ENCODE measurements around the gene LPAR3. TPM values are rescaled to one million over a fixed set of nuclear protein-coding genes. Genes with fewer than 3 reads are reported as not detected.

Gene LPAR3
- total and polyA plus RNA-seq, 2 of the 4 experiments (the other 2 are of a cell fraction), result 0.09 to 0.18 TPM

DNA sequence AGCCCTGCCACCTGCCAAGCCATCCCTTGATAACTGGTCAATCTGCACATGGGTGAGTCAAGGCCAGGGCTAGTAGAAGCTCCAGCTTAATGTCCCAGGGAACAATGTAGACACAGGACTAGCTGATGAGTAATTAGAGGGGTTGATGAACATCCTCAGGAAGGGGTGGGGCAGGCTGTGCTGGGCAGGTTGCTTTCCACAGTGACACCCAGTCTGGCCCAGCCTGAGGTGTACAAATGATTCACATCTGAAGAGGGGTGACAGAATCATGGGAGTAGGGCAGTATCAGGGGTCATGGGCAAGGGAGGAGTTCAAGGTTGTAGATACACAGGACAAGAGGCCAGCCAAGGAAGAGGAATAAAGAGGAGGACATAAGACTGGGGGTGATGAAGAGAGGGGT, 4.3 kb downstream of the LPAR3 start:
- ATAC-seq (ENCODE audit: low read depth), result no peak
- no peak overlapping the region for H3K18ac ChIP-seq (ENCODE audit: low read depth, low read length)
- H3K4me2 ChIP-seq (ENCODE audit: low read depth, low read length), result no peak overlapping the region
- no peaks in the 10 kb centered on the region for H3K9me3 ChIP-seq (ENCODE audit: control insufficient read depth, insufficient read depth, low read length)
- no peak overlapping the region for H2AK9ac ChIP-seq (replicated peaks; ENCODE audit: low read depth, low read length, poor library complexity)
- no peak overlapping the region for H3K4ac ChIP-seq (ENCODE audit: low read depth, low read length)
- H2BK5ac ChIP-seq (ENCODE audit: low read depth, low read length, poor library complexity, severe bottlenecking), result no peak overlapping the region
- no peak overlapping the region for H2BK120ac ChIP-seq (ENCODE audit: low read depth, low read length)
- TF ChIP-seq BHLHE40 (IDR thresholded peaks at IDR 0.05; ENCODE audit: low read depth, low read length) (no peak), FOS (IDR thresholded peaks at IDR 0.05; ENCODE audit: low read depth, low read length) (no peak), RCOR1 (IDR thresholded peaks at IDR 0.05; ENCODE audit: insufficient replicate concordance, low read length) (no peak), CEBPB (IDR thresholded peaks at IDR 0.05; ENCODE audit: low read depth, low read length) (no peak), MXI1 (IDR thresholded peaks at IDR 0.05; ENCODE audit: borderline replicate concordance, low read depth, low read length) (no peak), RFX5 (IDR thresholded peaks at IDR 0.05; ENCODE audit: low read depth, low read length) (no peak), POLR2A (IDR thresholded peaks at IDR 0.05; ENCODE audit: low read depth, low read length) (no peak), RAD21 (IDR thresholded peaks at IDR 0.05; ENCODE audit: low read length) (no peak), CHD1 (IDR thresholded peaks at IDR 0.05; ENCODE audit: low read depth, low read length) (no peak), MAFK (IDR thresholded peaks at IDR 0.05; ENCODE audit: low read depth, low read length) (no peak), NFE2L2 (IDR thresholded peaks at IDR 0.05; ENCODE audit: low read depth, low read length) (no peak), SMC3 (IDR thresholded peaks at IDR 0.05; ENCODE audit: low read depth, low read length) (no peak), MAZ (IDR thresholded peaks at IDR 0.05; ENCODE audit: borderline replicate concordance, low read depth, low read length) (no peak)
- TF ChIP-seq, protein P1, sequence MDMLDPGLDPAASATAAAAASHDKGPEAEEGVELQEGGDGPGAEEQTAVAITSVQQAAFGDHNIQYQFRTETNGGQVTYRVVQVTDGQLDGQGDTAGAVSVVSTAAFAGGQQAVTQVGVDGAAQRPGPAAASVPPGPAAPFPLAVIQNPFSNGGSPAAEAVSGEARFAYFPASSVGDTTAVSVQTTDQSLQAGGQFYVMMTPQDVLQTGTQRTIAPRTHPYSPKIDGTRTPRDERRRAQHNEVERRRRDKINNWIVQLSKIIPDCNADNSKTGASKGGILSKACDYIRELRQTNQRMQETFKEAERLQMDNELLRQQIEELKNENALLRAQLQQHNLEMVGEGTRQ (IDR thresholded peaks at IDR 0.05; ENCODE audit: low read depth, low read length), result no peak
- TF ChIP-seq, protein P2, sequence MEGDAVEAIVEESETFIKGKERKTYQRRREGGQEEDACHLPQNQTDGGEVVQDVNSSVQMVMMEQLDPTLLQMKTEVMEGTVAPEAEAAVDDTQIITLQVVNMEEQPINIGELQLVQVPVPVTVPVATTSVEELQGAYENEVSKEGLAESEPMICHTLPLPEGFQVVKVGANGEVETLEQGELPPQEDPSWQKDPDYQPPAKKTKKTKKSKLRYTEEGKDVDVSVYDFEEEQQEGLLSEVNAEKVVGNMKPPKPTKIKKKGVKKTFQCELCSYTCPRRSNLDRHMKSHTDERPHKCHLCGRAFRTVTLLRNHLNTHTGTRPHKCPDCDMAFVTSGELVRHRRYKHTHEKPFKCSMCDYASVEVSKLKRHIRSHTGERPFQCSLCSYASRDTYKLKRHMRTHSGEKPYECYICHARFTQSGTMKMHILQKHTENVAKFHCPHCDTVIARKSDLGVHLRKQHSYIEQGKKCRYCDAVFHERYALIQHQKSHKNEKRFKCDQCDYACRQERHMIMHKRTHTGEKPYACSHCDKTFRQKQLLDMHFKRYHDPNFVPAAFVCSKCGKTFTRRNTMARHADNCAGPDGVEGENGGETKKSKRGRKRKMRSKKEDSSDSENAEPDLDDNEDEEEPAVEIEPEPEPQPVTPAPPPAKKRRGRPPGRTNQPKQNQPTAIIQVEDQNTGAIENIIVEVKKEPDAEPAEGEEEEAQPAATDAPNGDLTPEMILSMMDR (conservative IDR thresholded peaks at IDR 0.05; ENCODE audit: low read depth, low read length), result no peak
- TF ChIP-seq, protein P3, sequence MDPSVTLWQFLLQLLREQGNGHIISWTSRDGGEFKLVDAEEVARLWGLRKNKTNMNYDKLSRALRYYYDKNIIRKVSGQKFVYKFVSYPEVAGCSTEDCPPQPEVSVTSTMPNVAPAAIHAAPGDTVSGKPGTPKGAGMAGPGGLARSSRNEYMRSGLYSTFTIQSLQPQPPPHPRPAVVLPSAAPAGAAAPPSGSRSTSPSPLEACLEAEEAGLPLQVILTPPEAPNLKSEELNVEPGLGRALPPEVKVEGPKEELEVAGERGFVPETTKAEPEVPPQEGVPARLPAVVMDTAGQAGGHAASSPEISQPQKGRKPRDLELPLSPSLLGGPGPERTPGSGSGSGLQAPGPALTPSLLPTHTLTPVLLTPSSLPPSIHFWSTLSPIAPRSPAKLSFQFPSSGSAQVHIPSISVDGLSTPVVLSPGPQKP (IDR thresholded peaks at IDR 0.05; ENCODE audit: borderline replicate concordance, low read depth, low read length), result no peak
- no peak overlapping the region for H4K8ac ChIP-seq (ENCODE audit: low read depth in 2 of 2, low read length in 2 of 2)
- H4K91ac ChIP-seq (ENCODE audit: insufficient read depth, low read depth, low read length), result no peak overlapping the region
- H3K4me1 ChIP-seq (ENCODE audit: control insufficient read depth, insufficient read depth, low read length), result peaks cover 3% of the 10 kb centered on the region
- no peak overlapping the region for H3K56ac ChIP-seq (ENCODE audit: extremely low read depth, insufficient read depth, low read length)
- no TSS peak for BruUV-seq (replicated peaks)
- no peak overlapping the region for H2AFZ ChIP-seq (replicated peaks; ENCODE audit: low read length, poor library complexity)
- ChIA-PET CTCF (interaction anchor here (1.1 kb wide), 1 partner anchor 9 kb away, joined by 3 read pairs; no protein-coding TSS in a partner anchor), POLR2A (ENCODE audit: unreplicated experiment) (no interaction called here)
- H3K9ac ChIP-seq (ENCODE audit: low read depth, low read length), result no peak overlapping the region
- no peaks in the 10 kb centered on the region for H4K20me1 ChIP-seq (ENCODE audit: insufficient read depth, low read length)
- dilution Hi-C loops (cut with HindIII; ENCODE audit: low sequenced_read_pairs, unreplicated experiment), result no loop called here
- H3K4me3 ChIP-seq (ENCODE audit: insufficient read depth, low read depth, low read length), result no peak overlapping the region
- DNase-seq, result no peak
- H4K5ac ChIP-seq (ENCODE audit: low read depth, low read length), result no peak overlapping the region
- H3K36me3 ChIP-seq (ENCODE audit: control insufficient read depth, insufficient read depth, low read length), result no peaks in the 10 kb centered on the region
- H3K27ac ChIP-seq (ENCODE audit: insufficient read depth, low read length), result no peak overlapping the region
- in situ Hi-C loops (cut with MboI; ENCODE audit: low sequenced_read_pairs), result no loop called here
- H3K9me1 ChIP-seq (ENCODE audit: insufficient read depth, low read length), result peaks cover 2% of the 10 kb centered on the region; the same call in 1 of the 2 replicates
- intact Hi-C loops (cut with micrococcal nuclease), result no loop called here
- no peak overlapping the region for H3K23ac ChIP-seq (ENCODE audit: low read depth, low read length)
- no peaks in the 10 kb centered on the region for H3K79me1 ChIP-seq (ENCODE audit: low read depth in 1 of 2, low read length in 2 of 2)
- no peak overlapping the region for H2AK5ac ChIP-seq (ENCODE audit: low read depth, low read length)
- H2BK15ac ChIP-seq (ENCODE audit: low read depth, low read length), result no peak overlapping the region
- H3K27me3 ChIP-seq (ENCODE audit: control insufficient read depth, insufficient read depth, low read length), result peaks cover 16% of the 10 kb centered on the region
- no peak overlapping the region for H2BK20ac ChIP-seq (ENCODE audit: low read depth, low read length)
- H3K14ac ChIP-seq (replicated peaks; ENCODE audit: low read depth, low read length), result no peak overlapping the region

Measured in IMR-90 (cell line).